ENCODE measurements around the gene SYNE3. TPM values are rescaled to one million over a fixed set of nuclear protein-coding genes. Genes with fewer than 3 reads are reported as not detected.

SYNE3 gene
- total RNA-seq, 1 experiment from 2014 or later: 1.2 TPM

GRCh38 chr14:95535226-95536021 is 19.0 kb upstream of the SYNE3 start:
- H3K4me3 ChIP-seq (ENCODE audit: low read length): peak overlapping the region; percentile 98
- H3K9me2 ChIP-seq (replicated peaks; ENCODE audit: low read length): no peaks in the 10 kb centered on the region
- peaks cover 94% of the 10 kb centered on the region for H3K79me2 ChIP-seq (ENCODE audit: low read length)
- peaks cover 40% of the 10 kb centered on the region for H3K4me1 ChIP-seq (ENCODE audit: insufficient read depth, low read length)
- TSS peak; percentile 34 for BruUV-seq (replicated peaks)
- POLR2A ChIA-PET (ENCODE audit: unreplicated experiment): no interaction called here
- CTCF ChIA-PET: interaction anchor here (0.6 to 0.9 kb wide), 2 partner anchors 27 to 93 kb away, joined by 3 to 4 read pairs; no protein-coding TSS in a partner anchor
- H3K4me2 ChIP-seq (ENCODE audit: low read length): peak overlapping the region; percentile 97
- intact Hi-C loops (cut with micrococcal nuclease): loop anchor here (10.0 kb wide), 1 partner anchor 51 kb away; no protein-coding TSS in a partner anchor
- H3K9ac ChIP-seq (ENCODE audit: low read length): peak overlapping the region; percentile 98
- no peaks in the 10 kb centered on the region for H3K27me3 ChIP-seq (ENCODE audit: low read length)
- no peak for TF ChIP-seq CTCF (conservative IDR thresholded peaks at IDR 0.05; ENCODE audit: low read depth, low read length)
- no peak for TF ChIP-seq EZH2 (IDR thresholded peaks at IDR 0.05; ENCODE audit: low read length, unreplicated experiment)
- no peak for TF ChIP-seq EZH2phosphoT487 (IDR thresholded peaks at IDR 0.05; ENCODE audit: borderline replicate concordance, low read length)
- H4K20me1 ChIP-seq (ENCODE audit: low read length): peaks cover 58% of the 10 kb centered on the region
- H3K27ac ChIP-seq (ENCODE audit: low read length): no peak overlapping the region
- no peaks in the 10 kb centered on the region for H3K36me3 ChIP-seq (ENCODE audit: low read depth, low read length)
- ATAC-seq (peak; percentile 4; the same call in 1 of the 2 replicates), DNase-seq (no peak)
- 0 out of 2 replicates have a peak overlapping the region, but pooled peaks have one; percentile 31 for H2AFZ ChIP-seq (ENCODE audit: low read length)
- no peaks in the 10 kb centered on the region for H3K9me3 ChIP-seq (ENCODE audit: low read length)
- no peaks in the 10 kb centered on the region for H3F3A ChIP-seq (ENCODE audit: low read length, unreplicated experiment)

GRCh38 chr14:95534299-95535225 is 18.1 kb upstream of the SYNE3 start, which contains the start of gene GLRX5:
Gene GLRX5 (plus strand): TSS chr14:95535050. CDS start chr14:95535090, 40 bp downstream.
- Histone ChIP-seq H3K4me1 (ENCODE audit: insufficient read depth, low read length) (peaks cover 46% of the 10 kb centered on the region), H4K20me1 (ENCODE audit: low read length) (peaks cover 59% of the 10 kb centered on the region)

More at GRCh38 chr14:95534299-95535225, 18.1 kb upstream of the SYNE3 start, which contains the start of gene GLRX5:
- peak within 1 kb of the TSS; percentile 98 for H3K9ac ChIP-seq (ENCODE audit: low read length)
- ATAC-seq (peak; percentile 90), DNase-seq (peak; percentile 99)
- no peak for TF ChIP-seq EZH2 (IDR thresholded peaks at IDR 0.05; ENCODE audit: low read length, unreplicated experiment)
- TF ChIP-seq EZH2phosphoT487 (IDR thresholded peaks at IDR 0.05; ENCODE audit: borderline replicate concordance, low read length): no peak
- no peak for TF ChIP-seq CTCF (conservative IDR thresholded peaks at IDR 0.05; ENCODE audit: low read depth, low read length)
- no TSS peak for BruUV-seq (replicated peaks)
- H3F3A ChIP-seq (ENCODE audit: low read length, unreplicated experiment): no peaks in the 10 kb centered on the region
- ChIA-PET CTCF (interaction anchor here (0.6 to 0.9 kb wide), 2 partner anchors 28 to 92 kb away, joined by 3 to 4 read pairs; no protein-coding TSS in a partner anchor), POLR2A (ENCODE audit: unreplicated experiment) (no interaction called here)
- peak within 1 kb of the TSS; percentile 98 for H3K4me3 ChIP-seq (ENCODE audit: low read length)
- peak within 1 kb of the TSS; percentile 99 for H3K4me2 ChIP-seq (ENCODE audit: low read length)
- intact Hi-C loops (cut with micrococcal nuclease): loop anchor here (1.0 to 10.0 kb wide), 3 partner anchors 27 to 377 kb away; partner anchors contain the start of gene DICER1
- no peaks in the 10 kb centered on the region for H3K27me3 ChIP-seq (ENCODE audit: low read length)
- H2AFZ ChIP-seq (ENCODE audit: low read length): peak within 1 kb of the TSS; percentile 52
- H3K9me2 ChIP-seq (replicated peaks; ENCODE audit: low read length): no peaks in the 10 kb centered on the region
- peak within 1 kb of the TSS; percentile 81 for H3K27ac ChIP-seq (ENCODE audit: low read length)
- no peaks in the 10 kb centered on the region; the same call in 1 of the 2 replicates for H3K36me3 ChIP-seq (ENCODE audit: low read depth, low read length)
- no peaks in the 10 kb centered on the region for H3K9me3 ChIP-seq (ENCODE audit: low read length)
- peaks cover 94% of the 10 kb centered on the region for H3K79me2 ChIP-seq (ENCODE audit: low read length)
